H1 (cell line): ENCODE data around the gene COX6A2. TPM values are rescaled to one million over a fixed set of nuclear protein-coding genes. Genes with fewer than 3 reads are reported as not detected.

ENCODE experiments used
- CHD2 ChIP-seq: IDR thresholded peaks from 2 replicates; pipeline ENCODE4 v1.6.1; 2012; ENCODE audit warnings: low read length, improper control_type of control experiment
- polyA plus RNA-seq, 7 experiments: library from polyadenylated mRNA; depleted of rRNA in 3 of 7; stranded (reverse) in 5 of 7; unstranded in 2 of 7; fragments of >200 nt in 5 of 7; fragments of 200-250 nt in 2 of 7; gene quantifications; 1 replicate in 5 of 7; 2 replicates in 1 of 7; 4 replicates in 1 of 7; pipeline versions ENCODE4 v1.2.1 to v1.2.3, GENCODE V29; 2011 to 2013; ENCODE audit warnings: missing spikeins in 2 of 7, mixed read lengths in 2 of 7
- total RNA-seq: library from RNA; stranded (reverse); fragmentation: NEBNext Ultra II Directional; extraction: Animal tissue kit (Norgen Biotek cat#: 25700); gene quantifications from 2 replicates; pipeline ENCODE4 v1.2.1, GENCODE V29; 2021

Gene COX6A2
- total and polyA plus RNA-seq, 2 of the 8 experiments (the other 6 are each of a cell fraction or from before 2014, with no cell fraction given) = 0.79 TPM; not detected in 1

DNA sequence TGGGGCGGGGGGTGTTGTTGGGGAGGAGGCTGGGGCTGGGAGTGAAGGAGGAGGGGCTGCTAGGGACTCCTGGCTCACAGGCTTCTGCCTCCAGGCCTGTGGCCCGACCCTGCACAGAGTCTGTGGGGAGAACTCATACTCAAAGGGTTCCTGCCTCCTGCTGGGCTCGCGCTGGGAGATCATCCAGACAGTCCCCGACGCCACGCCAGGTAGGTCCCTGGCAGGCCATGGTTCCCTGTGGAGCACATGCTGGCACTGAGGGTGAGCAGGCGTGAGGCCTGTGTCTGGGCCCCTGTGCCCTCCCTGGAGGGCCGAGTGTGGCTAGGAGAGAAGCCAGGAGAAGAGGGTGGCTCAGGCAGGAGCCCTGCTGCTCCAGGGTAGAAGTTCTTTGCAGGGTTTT, 30.5 kb downstream of the COX6A2 start (continued):
- TF ChIP-seq CHD2 = no peak
